NCI-H82 (cell line): Measurements from ENCODE around the gene AMOTL1.
"Not testable (repeated sequence)": the region's sequence is repeated elsewhere in the genome, so short reads cannot be mapped to it uniquely, and the experiment has no call there.

ENCODE experiments used
- DNase-seq: peaks from one replicate; lab custom pipeline; 2025; lab: John Stamatoyannopoulos, UW

AMOTL1 gene

GRCh38 chr11:94771390-94771789, 3.2 kb downstream of the AMOTL1 start:
- DNase-seq = no peak

GRCh38 chr11:94771951-94772350, 3.8 kb downstream of the AMOTL1 start:
- DNase-seq = no peak

GRCh38 chr11:94773842-94774241, 5.7 kb downstream of the AMOTL1 start:
- no peak for DNase-seq

- DNase-seq = no peak
These were observed 6.2 kb downstream of the AMOTL1 start for GRCh38 chr11:94774345-94774744.

GRCh38 chr11:94775567-94776327, 7.6 kb downstream of the AMOTL1 start:
- DNase-seq = no peak

GRCh38 chr11:94776351-94777321, 8.5 kb downstream of the AMOTL1 start:
- no peak for DNase-seq

GRCh38 chr11:94780432-94780831, 12.3 kb downstream of the AMOTL1 start:
- DNase-seq = no peak

GRCh38 chr11:94781837-94782236, 13.7 kb downstream of the AMOTL1 start:
- DNase-seq = no peak

GRCh38 chr11:94782446-94782845, 14.3 kb downstream of the AMOTL1 start:
- no peak for DNase-seq

- no peak for DNase-seq
These were observed 16.7 kb downstream of the AMOTL1 start for GRCh38 chr11:94784884-94785283.

GRCh38 chr11:94785509-94785908, 17.4 kb downstream of the AMOTL1 start:
- peak; percentile 4 for DNase-seq

- peak; percentile 16 for DNase-seq
These were observed 18.3 kb downstream of the AMOTL1 start for GRCh38 chr11:94786264-94787126.

GRCh38 chr11:94787801-94788200, 19.6 kb downstream of the AMOTL1 start:
- DNase-seq = no peak

- no peak for DNase-seq
These were observed 20.2 kb downstream of the AMOTL1 start for GRCh38 chr11:94788396-94788795.

- DNase-seq = no peak
These were observed 22.0 kb downstream of the AMOTL1 start for GRCh38 chr11:94790197-94790596.

GRCh38 chr11:94790661-94791180, 22.6 kb downstream of the AMOTL1 start:
- no peak for DNase-seq

- DNase-seq = no peak
These were observed 23.2 kb downstream of the AMOTL1 start for GRCh38 chr11:94791216-94791889.

- not testable (repeated sequence) for DNase-seq
These were observed 23.8 kb downstream of the AMOTL1 start for GRCh38 chr11:94791942-94792341.

- DNase-seq = no peak
These were observed 24.3 kb downstream of the AMOTL1 start for GRCh38 chr11:94792451-94792850.

GRCh38 chr11:94793002-94793401, 24.8 kb downstream of the AMOTL1 start:
- no peak for DNase-seq

GRCh38 chr11:94793822-94794221, 25.7 kb downstream of the AMOTL1 start:
- DNase-seq = no peak
